OCI-LY3 (cell line): ENCODE data around the gene ATP4B.

Source experiments
- EZH2phosphoT487 ChIP-seq: fragments of 200-600 bp; shearing (Covaris generic); IDR thresholded peaks from 2 replicates; pipeline ENCODE4 v1.6.1; 2018; ENCODE audit warnings: antibody characterized with exemption, mixed run types, low read depth
- TF ChIP-seq, protein P1 (sequence below): fragments of 200-600, 300-600 bp; sonication (generic); IDR thresholded peaks from 2 replicates; pipeline ENCODE4 v1.5.1; 2014; ENCODE audit warnings: antibody characterized with exemption, low read length, low read depth

DNA sequence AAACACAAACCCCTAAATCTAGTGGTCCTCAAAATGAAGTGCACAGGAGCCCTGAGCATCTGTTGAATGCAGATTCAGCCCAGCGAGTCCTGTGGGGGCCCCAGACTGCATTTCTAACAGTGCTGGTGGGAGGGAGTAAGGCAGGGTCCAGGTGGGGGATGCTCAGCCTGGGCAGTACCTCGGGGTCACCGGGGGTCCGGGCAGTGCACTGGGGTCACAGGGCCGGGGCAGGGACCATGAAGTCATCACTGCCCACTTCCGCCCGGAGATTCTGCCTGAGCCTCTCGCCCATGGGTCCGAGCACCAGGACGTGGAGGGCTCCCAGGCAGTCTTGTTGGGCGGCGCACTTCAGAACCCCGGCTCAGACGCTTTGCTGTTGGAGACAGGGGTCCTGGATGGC, 838 bp upstream of the ATP4B start:
- TF ChIP-seq, protein P1, sequence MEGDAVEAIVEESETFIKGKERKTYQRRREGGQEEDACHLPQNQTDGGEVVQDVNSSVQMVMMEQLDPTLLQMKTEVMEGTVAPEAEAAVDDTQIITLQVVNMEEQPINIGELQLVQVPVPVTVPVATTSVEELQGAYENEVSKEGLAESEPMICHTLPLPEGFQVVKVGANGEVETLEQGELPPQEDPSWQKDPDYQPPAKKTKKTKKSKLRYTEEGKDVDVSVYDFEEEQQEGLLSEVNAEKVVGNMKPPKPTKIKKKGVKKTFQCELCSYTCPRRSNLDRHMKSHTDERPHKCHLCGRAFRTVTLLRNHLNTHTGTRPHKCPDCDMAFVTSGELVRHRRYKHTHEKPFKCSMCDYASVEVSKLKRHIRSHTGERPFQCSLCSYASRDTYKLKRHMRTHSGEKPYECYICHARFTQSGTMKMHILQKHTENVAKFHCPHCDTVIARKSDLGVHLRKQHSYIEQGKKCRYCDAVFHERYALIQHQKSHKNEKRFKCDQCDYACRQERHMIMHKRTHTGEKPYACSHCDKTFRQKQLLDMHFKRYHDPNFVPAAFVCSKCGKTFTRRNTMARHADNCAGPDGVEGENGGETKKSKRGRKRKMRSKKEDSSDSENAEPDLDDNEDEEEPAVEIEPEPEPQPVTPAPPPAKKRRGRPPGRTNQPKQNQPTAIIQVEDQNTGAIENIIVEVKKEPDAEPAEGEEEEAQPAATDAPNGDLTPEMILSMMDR = no peak
- no peak for TF ChIP-seq EZH2phosphoT487
